Measurements from ENCODE around the gene HIC2.

GRCh38 chr22:21457023-21457787 is 40.0 kb downstream of the HIC2 start:
- no peak for TF ChIP-seq CTCF (IDR thresholded peaks at IDR 0.05; ENCODE audit: low read depth, low read length)
- no peak for TF ChIP-seq EZH2phosphoT487 (IDR thresholded peaks at IDR 0.05; ENCODE audit: low read depth)

Measured in OCI-LY3 (cell line).